Measurements from ENCODE around the gene SIPA1L3.

Gene SIPA1L3

DNA sequence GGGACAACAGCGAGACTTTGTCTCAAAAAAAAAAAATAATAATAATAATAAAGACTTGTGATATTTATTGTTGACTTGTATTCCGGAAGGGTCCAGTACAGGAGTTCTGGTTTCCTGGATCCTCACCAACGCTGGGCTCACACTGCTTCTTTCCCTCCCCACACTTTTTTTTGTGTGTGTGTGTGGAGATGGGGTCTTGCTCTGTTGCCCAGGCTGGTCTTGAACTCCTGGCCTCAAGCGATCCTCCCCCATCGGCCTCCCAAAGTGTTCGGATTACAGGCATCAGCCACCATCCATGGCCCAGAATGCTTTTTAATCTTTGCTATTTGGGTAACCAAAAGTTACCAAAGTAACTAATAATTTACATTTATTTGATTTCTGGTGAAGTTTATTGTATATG lies 39.1 kb downstream of the SIPA1L3 start:
- no peaks in the 10 kb centered on the region; the same call in 1 of the 2 replicates for H3K36me3 ChIP-seq (ENCODE audit: insufficient read depth, low read length)
- H3K9me3 ChIP-seq (ENCODE audit: control insufficient read depth, insufficient read depth, low read length) = no peaks in the 10 kb centered on the region
- H3K4me1 ChIP-seq (ENCODE audit: insufficient read depth, low read length) = no peaks in the 10 kb centered on the region; the same call in 1 of the 2 replicates
- no peak overlapping the region for H3K9ac ChIP-seq (ENCODE audit: low read depth, low read length)

DNA sequence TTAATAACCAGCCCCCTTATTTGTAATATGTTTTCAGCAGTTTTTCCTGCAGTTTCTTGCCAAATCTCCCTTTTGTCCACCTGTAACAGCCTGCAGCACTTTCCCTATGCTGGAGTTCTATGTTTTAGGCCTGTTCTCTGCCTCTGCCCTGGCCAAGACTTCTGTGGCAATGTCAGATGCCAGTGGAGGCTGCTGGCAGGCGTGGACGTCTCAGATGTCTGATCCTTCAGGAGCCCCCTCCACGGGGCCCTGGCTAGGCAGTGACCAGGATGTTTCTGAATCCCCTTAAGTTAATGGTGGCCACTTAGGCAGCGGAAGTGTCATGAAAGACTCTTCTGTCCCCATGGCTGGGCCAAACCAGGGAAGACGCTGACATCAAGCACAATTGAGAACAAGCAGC lies 40.8 kb downstream of the SIPA1L3 start:
- H3K36me3 ChIP-seq (ENCODE audit: insufficient read depth, low read length) = no peaks in the 10 kb centered on the region
- H3K9ac ChIP-seq (ENCODE audit: low read depth, low read length) = no peak overlapping the region
- peaks cover 2% of the 10 kb centered on the region for H3K4me1 ChIP-seq (ENCODE audit: insufficient read depth, low read length)
- H3K9me3 ChIP-seq (ENCODE audit: control insufficient read depth, insufficient read depth, low read length) = no peaks in the 10 kb centered on the region

GRCh38 chr19:37948362-37948761 lies 41.4 kb downstream of the SIPA1L3 start:
- Histone ChIP-seq H3K36me3 (ENCODE audit: insufficient read depth, low read length) (no peaks in the 10 kb centered on the region), H3K4me1 (ENCODE audit: insufficient read depth, low read length) (peaks cover 7% of the 10 kb centered on the region), H3K9ac (ENCODE audit: low read depth, low read length) (no peak overlapping the region), H3K9me3 (ENCODE audit: control insufficient read depth, insufficient read depth, low read length) (no peaks in the 10 kb centered on the region)

GRCh38 chr19:37950471-37951175 lies 43.6 kb downstream of the SIPA1L3 start:
- Histone ChIP-seq H3K9me3 (ENCODE audit: control insufficient read depth, insufficient read depth, low read length) (no peaks in the 10 kb centered on the region), H3K4me1 (ENCODE audit: insufficient read depth, low read length) (peaks cover 18% of the 10 kb centered on the region), H3K36me3 (ENCODE audit: insufficient read depth, low read length) (no peaks in the 10 kb centered on the region), H3K9ac (ENCODE audit: low read depth, low read length) (no peak overlapping the region)

GRCh38 chr19:37951816-37952210 lies 44.8 kb downstream of the SIPA1L3 start:
- no peaks in the 10 kb centered on the region for H3K9me3 ChIP-seq (ENCODE audit: control insufficient read depth, insufficient read depth, low read length)
- peaks cover 18% of the 10 kb centered on the region for H3K4me1 ChIP-seq (ENCODE audit: insufficient read depth, low read length)
- no peaks in the 10 kb centered on the region for H3K36me3 ChIP-seq (ENCODE audit: insufficient read depth, low read length)
- no peak overlapping the region for H3K9ac ChIP-seq (ENCODE audit: low read depth, low read length)

DNA sequence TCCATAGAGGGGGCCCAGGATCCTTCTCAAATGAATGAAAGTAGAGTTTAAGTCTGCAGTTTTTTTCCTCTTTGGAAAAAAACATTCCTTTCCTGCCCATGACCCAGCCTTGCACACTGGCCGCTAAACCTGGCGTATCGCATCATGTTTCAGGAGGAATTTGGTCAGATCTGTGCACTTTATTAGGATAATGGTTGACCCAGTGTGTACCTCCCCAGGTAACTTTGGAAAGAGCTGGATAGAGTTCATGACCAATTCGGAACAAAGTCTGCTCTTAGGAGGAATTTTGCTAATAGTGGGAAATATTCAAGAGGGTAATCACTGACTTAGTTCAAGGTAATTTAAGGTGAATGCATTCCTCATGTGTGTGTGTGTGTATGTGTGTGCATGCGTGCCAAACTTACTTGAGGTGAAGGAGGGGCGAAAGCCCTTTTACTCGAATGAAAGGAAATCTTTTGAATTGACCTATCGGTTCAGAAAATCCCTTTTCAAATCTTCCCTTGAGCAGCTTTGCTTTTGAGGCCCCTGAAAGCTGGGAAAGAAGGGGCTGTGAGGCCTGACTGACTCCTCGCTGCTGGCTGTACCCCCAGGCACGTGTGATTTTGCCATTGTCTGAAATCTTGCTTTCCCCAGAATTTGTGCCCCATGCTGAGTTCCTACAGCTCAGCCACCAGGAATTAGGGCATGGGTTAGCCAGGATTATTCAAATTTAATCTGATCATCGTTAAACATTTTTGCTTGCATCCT lies 46.3 kb downstream of the SIPA1L3 start:
- H3K9me3 ChIP-seq (ENCODE audit: control insufficient read depth, insufficient read depth, low read length) = no peaks in the 10 kb centered on the region; the same call in 1 of the 2 replicates
- H3K9ac ChIP-seq (ENCODE audit: low read depth, low read length) = no peak overlapping the region; the same call in 1 of the 2 replicates
- peaks cover 18% of the 10 kb centered on the region for H3K4me1 ChIP-seq (ENCODE audit: insufficient read depth, low read length)
- no peaks in the 10 kb centered on the region for H3K36me3 ChIP-seq (ENCODE audit: insufficient read depth, low read length)

DNA sequence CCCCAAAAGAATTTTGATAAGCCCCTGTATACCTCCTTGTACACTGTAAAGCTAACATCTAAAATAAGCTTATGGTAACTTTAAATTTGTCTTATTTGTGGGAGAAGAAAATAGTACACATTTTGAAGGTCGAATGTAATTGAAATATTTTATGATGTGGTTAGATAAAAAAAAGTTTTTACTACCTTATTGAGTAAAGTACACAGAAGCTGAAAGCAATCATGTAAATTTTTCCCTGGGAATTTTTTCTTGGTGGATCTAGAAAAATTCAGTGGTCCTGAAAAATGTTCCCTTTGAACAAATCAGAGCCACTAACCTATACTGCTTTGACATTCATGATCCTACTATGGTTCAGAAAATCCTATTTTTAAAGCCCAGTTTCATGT lies 46.9 kb downstream of the SIPA1L3 start:
- H3K36me3 ChIP-seq (ENCODE audit: insufficient read depth, low read length) = no peaks in the 10 kb centered on the region
- peaks cover 18% of the 10 kb centered on the region for H3K4me1 ChIP-seq (ENCODE audit: insufficient read depth, low read length)
- no peaks in the 10 kb centered on the region; the same call in 1 of the 2 replicates for H3K9me3 ChIP-seq (ENCODE audit: control insufficient read depth, insufficient read depth, low read length)
- no peak overlapping the region for H3K9ac ChIP-seq (ENCODE audit: low read depth, low read length)

DNA sequence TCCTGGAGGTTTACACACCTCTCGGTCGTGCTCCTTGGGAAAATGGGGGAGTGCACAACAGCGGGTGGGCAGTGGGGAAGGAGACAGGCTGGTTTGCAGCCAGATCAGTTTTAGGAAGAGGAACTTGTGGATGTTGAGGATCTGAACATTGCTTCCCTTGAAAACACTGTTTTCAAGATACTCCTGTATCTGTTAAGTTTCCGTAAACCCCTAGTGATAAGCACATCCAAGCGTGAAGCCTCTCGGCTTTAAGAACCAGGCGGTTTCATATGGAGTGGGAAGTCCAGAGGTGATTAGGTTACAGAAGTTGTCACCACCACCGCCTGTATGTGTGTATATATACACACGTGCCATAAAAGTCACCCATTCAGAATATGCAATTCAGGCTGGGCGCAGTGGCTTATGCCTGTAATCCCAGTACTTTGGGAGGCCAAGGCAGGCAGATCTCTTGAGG lies 47.4 kb downstream of the SIPA1L3 start:
- Histone ChIP-seq H3K36me3 (ENCODE audit: insufficient read depth, low read length) (no peaks in the 10 kb centered on the region), H3K9me3 (ENCODE audit: control insufficient read depth, insufficient read depth, low read length) (no peaks in the 10 kb centered on the region; the same call in 1 of the 2 replicates), H3K4me1 (ENCODE audit: insufficient read depth, low read length) (peaks cover 18% of the 10 kb centered on the region), H3K9ac (ENCODE audit: low read depth, low read length) (no peak overlapping the region)

DNA sequence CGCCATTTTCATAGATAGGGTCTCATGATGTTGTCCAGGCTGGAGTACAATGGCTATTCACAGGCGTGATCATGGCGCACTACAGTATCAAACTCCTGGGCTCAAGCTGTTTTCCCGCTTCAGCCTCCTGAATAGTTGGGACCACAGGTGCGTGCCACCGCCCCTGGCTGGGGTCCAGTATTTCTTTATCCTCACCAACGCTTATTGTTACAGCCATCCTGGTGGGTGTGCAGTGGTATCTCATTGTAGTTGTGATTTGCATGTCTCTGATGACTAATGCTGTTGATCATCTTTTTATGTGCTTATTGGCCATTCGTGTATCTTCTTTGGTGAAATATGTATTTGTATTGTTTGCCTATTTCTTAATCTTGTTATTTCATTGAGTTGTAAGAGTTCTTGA lies 49.0 kb downstream of the SIPA1L3 start:
- no peaks in the 10 kb centered on the region; the same call in 1 of the 2 replicates for H3K9me3 ChIP-seq (ENCODE audit: control insufficient read depth, insufficient read depth, low read length)
- no peaks in the 10 kb centered on the region for H3K36me3 ChIP-seq (ENCODE audit: insufficient read depth, low read length)
- no peak overlapping the region for H3K9ac ChIP-seq (ENCODE audit: low read depth, low read length)
- H3K4me1 ChIP-seq (ENCODE audit: insufficient read depth, low read length) = peaks cover 18% of the 10 kb centered on the region

DNA sequence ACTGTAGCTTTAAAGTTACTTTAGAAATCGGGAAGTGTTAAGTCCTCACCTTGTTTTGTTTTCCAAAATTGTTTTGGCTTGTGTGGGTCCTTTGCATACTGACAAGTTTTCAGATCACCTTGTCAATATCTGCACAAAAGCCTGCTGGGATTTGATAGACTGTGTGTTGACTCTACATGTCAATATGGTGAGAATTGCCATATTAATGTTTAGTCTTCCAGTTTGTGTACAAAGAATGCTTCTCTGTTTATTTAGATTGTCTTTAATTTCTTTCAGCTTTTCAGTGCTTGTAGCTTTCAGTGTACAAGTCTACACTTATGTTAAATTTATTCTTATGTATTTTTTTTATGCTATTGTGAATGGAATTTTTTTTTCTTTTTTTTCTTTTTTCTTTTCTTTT lies 50.2 kb downstream of the SIPA1L3 start:
- no peaks in the 10 kb centered on the region; the same call in 1 of the 2 replicates for H3K9me3 ChIP-seq (ENCODE audit: control insufficient read depth, insufficient read depth, low read length)
- H3K9ac ChIP-seq (ENCODE audit: low read depth, low read length) = no peak overlapping the region
- peaks cover 18% of the 10 kb centered on the region for H3K4me1 ChIP-seq (ENCODE audit: insufficient read depth, low read length)
- no peaks in the 10 kb centered on the region for H3K36me3 ChIP-seq (ENCODE audit: insufficient read depth, low read length)

DNA sequence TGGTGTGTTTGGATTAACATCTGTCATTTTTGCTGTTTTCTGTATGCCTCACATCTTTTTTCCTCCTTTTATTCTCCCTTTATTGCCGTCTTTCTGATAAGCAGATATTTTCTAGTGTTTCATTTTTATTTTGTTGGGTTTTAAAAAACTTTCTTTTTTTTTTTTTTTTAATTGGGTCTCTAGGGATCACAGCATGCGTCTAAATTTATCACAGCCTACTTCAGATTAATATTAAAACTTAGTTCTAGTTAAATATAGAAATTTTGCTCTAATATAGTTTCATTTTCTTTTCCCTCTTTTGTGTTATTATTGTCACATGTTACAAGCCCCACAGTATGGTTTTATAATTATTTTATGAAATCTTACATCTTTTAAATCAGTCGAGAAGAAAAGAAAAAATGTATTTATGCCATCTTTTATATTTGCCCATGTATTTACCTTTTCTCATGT lies 52.7 kb downstream of the SIPA1L3 start:
- H3K9ac ChIP-seq (ENCODE audit: low read depth, low read length) = no peak overlapping the region
- no peaks in the 10 kb centered on the region; the same call in 1 of the 2 replicates for H3K9me3 ChIP-seq (ENCODE audit: control insufficient read depth, insufficient read depth, low read length)
- no peaks in the 10 kb centered on the region for H3K36me3 ChIP-seq (ENCODE audit: insufficient read depth, low read length)
- H3K4me1 ChIP-seq (ENCODE audit: insufficient read depth, low read length) = no peaks in the 10 kb centered on the region

GRCh38 chr19:37961198-37961597 lies 54.2 kb downstream of the SIPA1L3 start:
- Histone ChIP-seq H3K9ac (ENCODE audit: low read depth, low read length) (no peak overlapping the region), H3K9me3 (ENCODE audit: control insufficient read depth, insufficient read depth, low read length) (no peaks in the 10 kb centered on the region; the same call in 1 of the 2 replicates)

GRCh38 chr19:37963190-37963936 lies 56.4 kb downstream of the SIPA1L3 start:
- Histone ChIP-seq H3K9ac (ENCODE audit: low read depth, low read length) (no peak overlapping the region), H3K36me3 (ENCODE audit: insufficient read depth, low read length) (no peaks in the 10 kb centered on the region), H3K9me3 (ENCODE audit: control insufficient read depth, insufficient read depth, low read length) (no peaks in the 10 kb centered on the region), H3K4me1 (ENCODE audit: insufficient read depth, low read length) (peaks cover 9% of the 10 kb centered on the region; the same call in 1 of the 2 replicates)

More at GRCh38 chr19:37961198-37961597, 54.2 kb downstream of the SIPA1L3 start:
- peaks cover 5% of the 10 kb centered on the region; the same call in 1 of the 2 replicates for H3K4me1 ChIP-seq (ENCODE audit: insufficient read depth, low read length)
- no peaks in the 10 kb centered on the region for H3K36me3 ChIP-seq (ENCODE audit: insufficient read depth, low read length)

DNA sequence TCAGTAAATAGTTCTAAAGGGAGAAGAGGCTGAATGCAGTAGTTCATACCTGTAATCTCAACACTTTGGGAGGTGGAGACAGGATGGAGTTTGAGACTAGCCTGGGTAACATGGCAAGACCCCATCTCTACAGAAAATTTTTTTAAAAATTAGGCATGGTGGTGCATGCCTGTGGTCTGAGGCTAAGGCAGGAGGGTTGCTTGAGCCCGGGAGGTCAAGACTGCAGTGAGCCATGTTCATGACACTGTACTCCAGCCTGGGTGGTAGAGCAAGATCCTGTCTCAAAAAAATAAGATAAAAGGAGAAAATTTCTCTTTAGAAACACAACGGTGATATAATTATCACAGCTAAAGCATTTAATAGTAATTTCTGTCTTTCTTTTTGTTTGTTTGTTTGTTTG lies 57.1 kb downstream of the SIPA1L3 start:
- no peak overlapping the region for H3K9ac ChIP-seq (ENCODE audit: low read depth, low read length)
- H3K36me3 ChIP-seq (ENCODE audit: insufficient read depth, low read length) = no peaks in the 10 kb centered on the region
- H3K9me3 ChIP-seq (ENCODE audit: control insufficient read depth, insufficient read depth, low read length) = no peaks in the 10 kb centered on the region
- H3K4me1 ChIP-seq (ENCODE audit: insufficient read depth, low read length) = peaks cover 9% of the 10 kb centered on the region; the same call in 1 of the 2 replicates
